ENCODE measurements around the gene BST1.

Gene BST1

GRCh38 chr4:15658781-15659180 is 44.1 kb upstream of the BST1 start:
- ATAC-seq (ENCODE audit: low read depth) (no peak), DNase-seq (ENCODE audit: low spot score) (no peak)
- Histone ChIP-seq H3K9me3 (ENCODE audit: severe bottlenecking) (no peaks in the 10 kb centered on the region), H3K4me1 (ENCODE audit: insufficient read depth, poor library complexity, severe bottlenecking) (peaks cover 16% of the 10 kb centered on the region), H3K36me3 (ENCODE audit: low read depth) (peaks cover 32% of the 10 kb centered on the region), H3K4me3 (ENCODE audit: severe bottlenecking) (no peak overlapping the region), H3K27me3 (ENCODE audit: insufficient read depth, poor library complexity, severe bottlenecking) (no peaks in the 10 kb centered on the region), H3K27ac (ENCODE audit: poor library complexity, severe bottlenecking) (peak overlapping the region; percentile 41)
- no peak for TF ChIP-seq CTCF (IDR thresholded peaks at IDR 0.05; ENCODE audit: poor library complexity, severe bottlenecking)

- Histone ChIP-seq H3K9me3 (ENCODE audit: severe bottlenecking) (no peaks in the 10 kb centered on the region), H3K36me3 (ENCODE audit: low read depth) (peaks cover 36% of the 10 kb centered on the region), H3K27ac (ENCODE audit: poor library complexity, severe bottlenecking) (peak overlapping the region; percentile 41), H3K4me3 (ENCODE audit: severe bottlenecking) (no peak overlapping the region), H3K27me3 (ENCODE audit: insufficient read depth, poor library complexity, severe bottlenecking) (no peaks in the 10 kb centered on the region), H3K4me1 (ENCODE audit: insufficient read depth, poor library complexity, severe bottlenecking) (peaks cover 17% of the 10 kb centered on the region)
- DNase-seq (ENCODE audit: low spot score) (no peak), ATAC-seq (ENCODE audit: low read depth) (no peak)
- no peak for TF ChIP-seq CTCF (IDR thresholded peaks at IDR 0.05; ENCODE audit: poor library complexity, severe bottlenecking)
Measured at GRCh38 chr4:15659768-15660570, 42.9 kb upstream of the BST1 start.

- DNase-seq (ENCODE audit: low spot score) (no peak), ATAC-seq (ENCODE audit: low read depth) (peak; percentile 99)
- peak overlapping the region; percentile 94 for H3K27ac ChIP-seq (ENCODE audit: poor library complexity, severe bottlenecking)
- TF ChIP-seq CTCF (IDR thresholded peaks at IDR 0.05; ENCODE audit: poor library complexity, severe bottlenecking) = no peak
- peaks cover 21% of the 10 kb centered on the region for H3K4me1 ChIP-seq (ENCODE audit: insufficient read depth, poor library complexity, severe bottlenecking)
- no peaks in the 10 kb centered on the region for H3K27me3 ChIP-seq (ENCODE audit: insufficient read depth, poor library complexity, severe bottlenecking)
- no peak overlapping the region for H3K4me3 ChIP-seq (ENCODE audit: severe bottlenecking)
- H3K36me3 ChIP-seq (ENCODE audit: low read depth) = peaks cover 60% of the 10 kb centered on the region
- no peaks in the 10 kb centered on the region for H3K9me3 ChIP-seq (ENCODE audit: severe bottlenecking)
Measured at GRCh38 chr4:15665753-15666365, 37.0 kb upstream of the BST1 start.

- Histone ChIP-seq H3K36me3 (ENCODE audit: low read depth) (peaks cover 64% of the 10 kb centered on the region), H3K27ac (ENCODE audit: poor library complexity, severe bottlenecking) (peak overlapping the region; percentile 94), H3K4me1 (ENCODE audit: insufficient read depth, poor library complexity, severe bottlenecking) (peaks cover 28% of the 10 kb centered on the region), H3K4me3 (ENCODE audit: severe bottlenecking) (no peak overlapping the region), H3K9me3 (ENCODE audit: severe bottlenecking) (no peaks in the 10 kb centered on the region), H3K27me3 (ENCODE audit: insufficient read depth, poor library complexity, severe bottlenecking) (no peaks in the 10 kb centered on the region)
- no peak for ATAC-seq (ENCODE audit: low read depth)
- no peak for DNase-seq (ENCODE audit: low spot score)
- TF ChIP-seq CTCF (IDR thresholded peaks at IDR 0.05; ENCODE audit: poor library complexity, severe bottlenecking) = no peak
Measured at GRCh38 chr4:15667006-15667405, 35.9 kb upstream of the BST1 start.

Data from RWPE2 (cell line).